Measurements from ENCODE around the gene TPT1. TPM values are rescaled to one million over a fixed set of nuclear protein-coding genes. Genes with fewer than 3 reads are reported as not detected.

The TPT1 gene
- total and polyA plus RNA-seq, 2 of the 13 experiments (the other 11 are each of a cell fraction or from before 2014, with no cell fraction given): 2,953 to 3,594 TPM

GRCh38 chr13:45335397-45336024 lies 5.5 kb downstream of the TPT1 start (continued):
- TF ChIP-seq, protein P1, sequence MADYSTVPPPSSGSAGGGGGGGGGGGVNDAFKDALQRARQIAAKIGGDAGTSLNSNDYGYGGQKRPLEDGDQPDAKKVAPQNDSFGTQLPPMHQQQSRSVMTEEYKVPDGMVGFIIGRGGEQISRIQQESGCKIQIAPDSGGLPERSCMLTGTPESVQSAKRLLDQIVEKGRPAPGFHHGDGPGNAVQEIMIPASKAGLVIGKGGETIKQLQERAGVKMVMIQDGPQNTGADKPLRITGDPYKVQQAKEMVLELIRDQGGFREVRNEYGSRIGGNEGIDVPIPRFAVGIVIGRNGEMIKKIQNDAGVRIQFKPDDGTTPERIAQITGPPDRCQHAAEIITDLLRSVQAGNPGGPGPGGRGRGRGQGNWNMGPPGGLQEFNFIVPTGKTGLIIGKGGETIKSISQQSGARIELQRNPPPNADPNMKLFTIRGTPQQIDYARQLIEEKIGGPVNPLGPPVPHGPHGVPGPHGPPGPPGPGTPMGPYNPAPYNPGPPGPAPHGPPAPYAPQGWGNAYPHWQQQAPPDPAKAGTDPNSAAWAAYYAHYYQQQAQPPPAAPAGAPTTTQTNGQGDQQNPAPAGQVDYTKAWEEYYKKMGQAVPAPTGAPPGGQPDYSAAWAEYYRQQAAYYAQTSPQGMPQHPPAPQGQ (CRISPR knock-in tag; IDR thresholded peaks at IDR 0.05; ENCODE audit: borderline replicate concordance): no peak
- TF ChIP-seq ZMAT3 (CRISPR knock-in tag; conservative IDR thresholded peaks at IDR 0.05): 0 out of 2 replicates have a peak, but pooled peaks have one; percentile 43
- TF ChIP-seq AGO2 (optimal IDR thresholded peaks at IDR 0.05; ENCODE audit: low read depth, low read length): peak; percentile 53
- no peak for TF ChIP-seq ZNF207 (IDR thresholded peaks at IDR 0.05; ENCODE audit: borderline replicate concordance)
- TF ChIP-seq SSRP1 (CRISPR knock-in tag; IDR thresholded peaks at IDR 0.05): 0 out of 2 replicates have a peak, but pooled peaks have one; percentile 9
- TF ChIP-seq RBFOX2 (IDR thresholded peaks at IDR 0.05; ENCODE audit: low read depth, low read length): peak; percentile 36
- TF ChIP-seq, protein P2, sequence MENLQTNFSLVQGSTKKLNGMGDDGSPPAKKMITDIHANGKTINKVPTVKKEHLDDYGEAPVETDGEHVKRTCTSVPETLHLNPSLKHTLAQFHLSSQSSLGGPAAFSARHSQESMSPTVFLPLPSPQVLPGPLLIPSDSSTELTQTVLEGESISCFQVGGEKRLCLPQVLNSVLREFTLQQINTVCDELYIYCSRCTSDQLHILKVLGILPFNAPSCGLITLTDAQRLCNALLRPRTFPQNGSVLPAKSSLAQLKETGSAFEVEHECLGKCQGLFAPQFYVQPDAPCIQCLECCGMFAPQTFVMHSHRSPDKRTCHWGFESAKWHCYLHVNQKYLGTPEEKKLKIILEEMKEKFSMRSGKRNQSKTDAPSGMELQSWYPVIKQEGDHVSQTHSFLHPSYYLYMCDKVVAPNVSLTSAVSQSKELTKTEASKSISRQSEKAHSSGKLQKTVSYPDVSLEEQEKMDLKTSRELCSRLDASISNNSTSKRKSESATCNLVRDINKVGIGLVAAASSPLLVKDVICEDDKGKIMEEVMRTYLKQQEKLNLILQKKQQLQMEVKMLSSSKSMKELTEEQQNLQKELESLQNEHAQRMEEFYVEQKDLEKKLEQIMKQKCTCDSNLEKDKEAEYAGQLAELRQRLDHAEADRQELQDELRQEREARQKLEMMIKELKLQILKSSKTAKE (CRISPR knock-in tag; IDR thresholded peaks at IDR 0.05; ENCODE audit: borderline replicate concordance): no peak
- peak; percentile 53 for TF ChIP-seq ZEB1 (IDR thresholded peaks at IDR 0.05; ENCODE audit: insufficient replicate concordance, low read depth)
- TF ChIP-seq ZNF264 (CRISPR knock-in tag; IDR thresholded peaks at IDR 0.05): 0 out of 2 replicates have a peak, but pooled peaks have one; percentile 43
- TF ChIP-seq U2AF2 (IDR thresholded peaks at IDR 0.05; ENCODE audit: low read depth, low read length): no peak
- TF ChIP-seq ZNF331 (CRISPR knock-in tag; IDR thresholded peaks at IDR 0.05): 0 out of 2 replicates have a peak, but pooled peaks have one; percentile 14
- no peak for TF ChIP-seq ZNF292 (CRISPR knock-in tag; IDR thresholded peaks at IDR 0.05; ENCODE audit: borderline replicate concordance, low read depth)
- no peak for TF ChIP-seq KLF16 (CRISPR knock-in tag; IDR thresholded peaks at IDR 0.05)
- TF ChIP-seq, protein P3, sequence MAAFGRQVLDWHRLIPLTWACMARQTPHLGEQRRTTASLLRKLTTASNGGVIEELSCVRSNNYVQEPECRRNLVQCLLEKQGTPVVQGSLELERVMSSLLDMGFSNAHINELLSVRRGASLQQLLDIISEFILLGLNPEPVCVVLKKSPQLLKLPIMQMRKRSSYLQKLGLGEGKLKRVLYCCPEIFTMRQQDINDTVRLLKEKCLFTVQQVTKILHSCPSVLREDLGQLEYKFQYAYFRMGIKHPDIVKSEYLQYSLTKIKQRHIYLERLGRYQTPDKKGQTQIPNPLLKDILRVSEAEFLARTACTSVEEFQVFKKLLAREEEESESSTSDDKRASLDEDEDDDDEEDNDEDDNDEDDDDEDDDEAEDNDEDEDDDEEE (CRISPR knock-in tag; IDR thresholded peaks at IDR 0.05): peak; percentile 40; the same call in 1 of the 2 replicates
- no peak for TF ChIP-seq SOX13 (IDR thresholded peaks at IDR 0.05)
- TF ChIP-seq SOX13 (CRISPR knock-in tag; conservative IDR thresholded peaks at IDR 0.05 in 1 of 2, IDR thresholded peaks at IDR 0.05 in 1 of 2): peak in 1 of 2 experiments; percentile 49; a peak in 2 of 4 replicates
- TF ChIP-seq ZNF260 (CRISPR knock-in tag; IDR thresholded peaks at IDR 0.05; ENCODE audit: borderline replicate concordance, low read depth): no peak
- no peak for TF ChIP-seq FOXC1 (CRISPR knock-in tag; IDR thresholded peaks at IDR 0.05; ENCODE audit: borderline replicate concordance)
- TF ChIP-seq RARA (CRISPR knock-in tag; IDR thresholded peaks at IDR 0.05): no peak
- TF ChIP-seq ZNF296 (CRISPR knock-in tag; conservative IDR thresholded peaks at IDR 0.05): no peak
- TF ChIP-seq ZNF652 (CRISPR knock-in tag; IDR thresholded peaks at IDR 0.05; ENCODE audit: borderline replicate concordance, low read depth): peak; percentile 94
- 0 out of 2 replicates have a peak, but pooled peaks have one; percentile 17 for TF ChIP-seq ZNF280D (CRISPR knock-in tag; IDR thresholded peaks at IDR 0.05)

Data from HepG2 (cell line).